ENCODE results near the gene CCDC8.
"Not testable (repeated sequence)": the region's sequence is repeated elsewhere in the genome, so short reads cannot be mapped to it uniquely, and the experiment has no call there.

CCDC8 gene

GRCh38 chr19:46397801-46398479 lies 15.4 kb downstream of the CCDC8 start:
- DNase-seq = not testable (repeated sequence)

GRCh38 chr19:46394402-46394797 lies 19.0 kb downstream of the CCDC8 start:
- DNase-seq = no peak

- no peak for DNase-seq
Observed at GRCh38 chr19:46393456-46394401, 19.6 kb downstream of the CCDC8 start.

GRCh38 chr19:46392837-46393236 lies 20.5 kb downstream of the CCDC8 start:
- DNase-seq = no peak

GRCh38 chr19:46392252-46392801 lies 21.0 kb downstream of the CCDC8 start:
- DNase-seq = no peak

GRCh38 chr19:46391296-46392251 lies 21.8 kb downstream of the CCDC8 start:
- DNase-seq = no peak

- no peak for DNase-seq
Observed at GRCh38 chr19:46390866-46391265, 22.5 kb downstream of the CCDC8 start.

GRCh38 chr19:46390121-46390858 lies 23.1 kb downstream of the CCDC8 start:
- DNase-seq = no peak

GRCh38 chr19:46388311-46389095 lies 24.9 kb downstream of the CCDC8 start:
- no peak for DNase-seq

GRCh38 chr19:46387713-46388130 lies 25.6 kb downstream of the CCDC8 start:
- DNase-seq = no peak

- no peak for DNase-seq
Observed at GRCh38 chr19:46386996-46387712, 26.2 kb downstream of the CCDC8 start.

- DNase-seq = no peak
Observed at GRCh38 chr19:46386151-46386550, 27.2 kb downstream of the CCDC8 start.

GRCh38 chr19:46385636-46386035 lies 27.7 kb downstream of the CCDC8 start:
- no peak for DNase-seq

GRCh38 chr19:46384396-46384795 lies 29.0 kb downstream of the CCDC8 start:
- no peak for DNase-seq

- DNase-seq = no peak
Observed at GRCh38 chr19:46383846-46384245, 29.5 kb downstream of the CCDC8 start.

GRCh38 chr19:46383171-46383815 lies 30.1 kb downstream of the CCDC8 start:
- DNase-seq = no peak

- DNase-seq = no peak
Observed at GRCh38 chr19:46381756-46382345, 31.5 kb downstream of the CCDC8 start.

GRCh38 chr19:46381346-46381745 lies 32.0 kb downstream of the CCDC8 start:
- DNase-seq = no peak

GRCh38 chr19:46380690-46381089 lies 32.7 kb downstream of the CCDC8 start:
- DNase-seq = no peak

All from NCI-H510A (cell line).